GM18867 (cell line): Measurements from ENCODE around the gene KIF5C.

Source experiments
- ATAC-seq: cut with Tn5 transposase; IDR thresholded peaks from one replicate; pipeline ENCODE4 v1.9.1; 2021; ENCODE audit warnings: mild to moderate bottlenecking, moderate library complexity; ENCODE audit not compliant: unreplicated experiment

KIF5C gene

DNA sequence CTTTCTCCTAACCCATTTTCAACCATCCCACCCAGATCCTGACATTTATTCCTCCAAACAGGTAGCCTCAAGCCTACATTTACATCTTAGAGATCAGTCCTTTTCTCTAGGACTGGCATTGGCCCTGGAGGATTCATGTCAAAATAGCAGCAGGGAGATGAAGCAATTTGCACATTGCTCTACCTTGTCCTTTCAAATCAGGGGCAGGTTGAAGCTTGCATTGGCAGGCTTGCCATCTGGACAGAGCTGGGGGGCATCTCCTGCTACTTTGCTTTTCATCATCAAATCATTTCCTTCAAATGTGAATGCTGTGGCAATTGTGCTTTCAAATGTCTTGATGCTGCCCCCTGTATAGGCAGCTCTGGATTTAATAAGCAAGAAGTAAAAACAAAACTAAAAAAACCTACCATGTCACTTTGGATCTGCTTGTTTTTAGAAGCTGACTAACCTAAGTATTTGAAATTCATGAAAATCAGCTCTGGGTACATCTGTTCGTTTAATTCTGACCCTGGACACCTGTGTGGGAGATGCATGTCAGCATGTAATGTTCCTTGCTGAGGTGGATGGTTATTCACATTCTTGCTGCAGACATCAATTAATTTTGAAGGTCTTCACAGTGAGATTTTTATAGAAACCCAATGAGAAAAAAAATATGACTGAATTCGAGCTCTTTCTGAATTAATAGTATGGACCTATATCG, 47.9 kb downstream of the KIF5C start:
- ATAC-seq = no peak

- ATAC-seq = no peak
Observed at GRCh38 chr2:148924514-148925178, 49.6 kb downstream of the KIF5C start.

- ATAC-seq = peak; percentile 93
Observed at GRCh38 chr2:148926291-148926961, 51.4 kb downstream of the KIF5C start.

GRCh38 chr2:148926981-148927401, 52.0 kb downstream of the KIF5C start:
- ATAC-seq = peak; percentile 70

- no peak for ATAC-seq
Observed at GRCh38 chr2:148928395-148928794, 53.4 kb downstream of the KIF5C start.

DNA sequence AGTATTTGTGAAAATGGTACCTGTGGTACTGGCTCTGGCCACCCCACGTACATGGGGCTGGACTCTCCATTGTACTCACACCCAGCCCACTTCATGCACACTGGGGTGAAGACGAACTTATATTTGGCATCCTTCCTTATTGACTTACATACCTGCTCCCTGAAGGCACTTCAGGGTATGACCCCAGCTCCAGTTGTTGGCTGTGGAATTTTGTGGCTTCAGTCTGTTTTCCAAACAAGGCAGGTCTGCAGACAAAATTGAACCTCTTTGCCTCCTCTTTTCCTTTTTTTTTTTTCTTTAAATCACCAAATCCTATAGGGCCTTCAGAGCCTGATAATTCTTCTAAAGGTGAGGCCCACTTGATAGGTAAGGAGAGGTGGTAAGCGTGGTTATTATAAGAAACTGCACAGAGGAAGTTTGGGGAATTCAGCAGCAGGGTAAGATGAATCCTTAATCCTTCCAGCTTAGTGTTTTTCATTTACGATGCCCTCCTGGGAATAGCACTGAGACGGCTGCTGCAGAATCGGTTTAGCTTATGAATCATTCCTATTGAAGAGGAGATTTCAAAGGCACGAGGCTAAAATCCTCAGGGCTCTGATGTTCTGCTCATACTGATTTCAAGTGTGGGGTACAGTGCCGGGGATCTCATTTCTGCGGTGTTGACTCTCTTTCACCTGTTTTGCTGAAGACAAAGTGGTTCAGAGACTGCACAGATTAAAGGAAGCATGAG, 55.2 kb downstream of the KIF5C start:
- ATAC-seq = no peak

DNA sequence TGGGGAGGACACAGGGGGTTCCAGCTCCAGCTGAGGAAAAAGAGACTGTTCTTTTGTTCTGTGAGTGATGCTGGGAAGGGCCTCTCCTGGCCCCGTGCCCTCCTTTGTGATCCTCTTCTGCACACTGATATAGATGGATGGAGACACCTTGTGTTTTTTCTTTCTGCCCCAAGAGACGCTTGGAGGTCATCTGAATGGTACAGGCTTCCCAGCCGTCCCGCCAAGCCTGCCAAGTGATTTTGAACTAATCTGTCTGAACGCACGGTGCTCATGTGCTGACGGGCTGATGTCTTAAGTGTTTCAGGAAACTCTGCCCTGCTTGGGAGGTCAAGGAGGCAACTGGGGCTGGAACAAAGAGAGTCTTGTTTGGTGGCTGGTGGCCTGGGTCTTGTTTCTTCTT, 57.5 kb downstream of the KIF5C start:
- no peak for ATAC-seq

DNA sequence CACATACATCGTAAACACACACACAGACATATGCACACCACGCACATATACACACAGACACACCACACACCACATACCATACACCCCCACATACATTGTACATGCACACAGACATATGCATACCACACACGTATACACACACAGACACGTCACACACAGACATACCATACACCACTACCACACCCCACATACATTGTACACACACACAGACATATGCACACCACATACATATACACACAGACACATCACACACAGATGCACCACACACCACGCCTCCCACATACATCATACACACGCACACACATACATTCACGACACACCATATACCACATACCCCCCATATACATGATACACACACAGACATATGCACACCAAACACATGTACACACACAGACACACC, 58.4 kb downstream of the KIF5C start:
- no peak for ATAC-seq

DNA sequence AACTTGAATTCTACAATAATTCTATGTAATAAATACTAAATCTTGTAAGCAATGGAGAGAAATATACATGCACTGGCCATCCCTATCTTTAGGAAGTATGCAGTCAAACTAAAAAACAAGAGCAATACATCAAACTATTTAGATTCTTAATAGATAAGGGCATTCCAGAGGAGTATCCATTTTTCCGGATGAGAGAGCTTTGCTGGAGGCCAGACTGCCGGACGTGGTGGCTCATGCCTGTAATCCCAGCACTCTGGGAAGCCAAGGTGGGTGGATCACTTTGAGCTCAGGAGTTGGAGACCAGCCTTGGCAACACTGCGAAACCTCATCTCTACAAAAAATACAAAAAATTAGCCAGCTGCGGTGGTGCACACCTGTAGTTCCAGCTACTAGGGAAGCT, 60.8 kb downstream of the KIF5C start:
- no peak for ATAC-seq

DNA sequence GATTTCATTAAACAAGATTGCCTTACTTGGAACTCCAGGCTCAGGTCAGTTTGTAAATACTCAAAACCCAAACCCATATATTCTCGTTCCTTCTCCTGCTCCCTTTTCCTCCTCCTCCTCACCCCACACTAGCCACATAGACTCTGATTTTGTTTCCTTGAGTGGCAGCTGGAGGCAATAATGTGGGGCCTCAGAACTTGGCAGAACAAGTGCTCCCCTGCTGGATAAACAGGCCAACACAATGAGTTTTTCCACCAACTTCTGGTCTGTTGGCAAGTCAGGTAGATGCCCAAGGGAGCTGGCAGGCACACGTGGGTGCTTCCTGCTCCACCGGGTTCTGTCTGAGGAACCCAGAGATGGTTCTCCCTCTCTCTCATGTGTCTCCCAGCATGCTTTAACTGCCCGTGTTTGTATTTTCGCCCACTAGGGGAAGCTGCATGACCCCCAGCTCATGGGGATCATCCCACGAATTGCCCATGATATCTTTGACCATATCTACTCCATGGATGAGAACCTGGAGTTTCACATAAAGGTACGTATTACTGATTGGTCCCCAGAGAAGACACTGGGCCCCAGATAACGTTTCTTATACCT, 61.9 kb downstream of the KIF5C start:
- ATAC-seq = no peak

GRCh38 chr2:148939271-148939670, 64.2 kb downstream of the KIF5C start:
- no peak for ATAC-seq

- ATAC-seq = no peak
Observed at GRCh38 chr2:148943097-148943496, 68.1 kb downstream of the KIF5C start.

DNA sequence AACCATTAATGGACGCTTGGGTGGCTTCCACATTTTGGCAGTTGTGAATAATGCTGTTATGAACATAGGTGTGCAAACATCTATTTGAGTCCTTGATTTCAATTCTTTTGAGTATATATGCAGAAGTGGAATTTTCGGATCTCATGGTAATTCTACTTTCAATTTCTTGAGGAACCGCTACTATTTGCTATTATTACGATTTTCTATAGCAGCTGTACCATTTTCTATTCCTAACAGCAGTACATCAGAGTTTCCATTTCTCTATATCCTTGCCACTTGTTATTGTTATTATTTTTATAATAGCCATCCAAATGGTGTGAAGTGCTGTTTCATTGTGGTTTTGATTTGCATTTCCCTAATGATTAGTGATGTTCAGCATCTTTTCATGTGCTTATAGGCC, 69.5 kb downstream of the KIF5C start:
- ATAC-seq = peak; percentile 61

- ATAC-seq = no peak
Observed at GRCh38 chr2:148947299-148947698, 72.3 kb downstream of the KIF5C start.

DNA sequence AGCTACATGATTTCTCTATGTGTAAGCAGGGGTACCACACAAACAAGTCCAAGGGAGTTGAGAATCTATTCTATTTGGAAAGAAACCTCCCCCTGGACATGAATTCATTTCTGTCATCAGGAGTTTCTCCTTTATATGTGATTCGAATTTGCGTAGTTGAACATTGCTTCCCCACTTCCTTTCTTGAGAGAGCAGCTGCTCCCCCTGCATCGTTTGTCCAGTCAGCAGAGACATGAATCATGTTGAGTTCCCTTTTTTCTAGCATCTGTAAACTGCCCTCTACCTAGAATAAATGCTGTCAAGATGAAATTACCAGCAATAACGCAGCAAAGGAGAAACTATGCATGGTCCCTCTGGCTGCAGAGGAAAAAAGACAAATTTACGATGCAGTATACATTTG, 73.8 kb downstream of the KIF5C start:
- ATAC-seq = no peak

GRCh38 chr2:148949348-148949747, 74.3 kb downstream of the KIF5C start:
- no peak for ATAC-seq

- no peak for ATAC-seq
Observed at GRCh38 chr2:148952621-148953020, 77.6 kb downstream of the KIF5C start.

GRCh38 chr2:148953426-148953825, 78.4 kb downstream of the KIF5C start:
- ATAC-seq = no peak

DNA sequence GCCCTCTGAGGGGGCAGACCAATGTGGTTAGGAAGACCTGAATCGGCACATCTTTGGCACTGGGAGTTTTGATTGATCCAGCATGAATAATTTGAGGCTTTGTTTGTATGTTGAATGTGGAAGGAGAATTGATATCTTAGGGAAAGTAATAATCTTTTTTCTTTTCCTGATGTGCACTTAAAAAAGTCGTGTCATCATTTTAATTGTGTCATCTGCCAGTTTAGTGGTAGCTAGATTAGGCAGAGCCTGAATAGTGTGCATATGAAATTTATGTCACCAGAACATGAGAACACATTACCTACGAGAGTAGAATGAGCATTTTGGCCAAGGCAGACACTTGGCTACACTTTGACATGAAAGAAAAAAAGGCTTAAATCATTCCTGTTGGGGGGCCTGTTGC, 79.5 kb downstream of the KIF5C start:
- ATAC-seq = no peak

DNA sequence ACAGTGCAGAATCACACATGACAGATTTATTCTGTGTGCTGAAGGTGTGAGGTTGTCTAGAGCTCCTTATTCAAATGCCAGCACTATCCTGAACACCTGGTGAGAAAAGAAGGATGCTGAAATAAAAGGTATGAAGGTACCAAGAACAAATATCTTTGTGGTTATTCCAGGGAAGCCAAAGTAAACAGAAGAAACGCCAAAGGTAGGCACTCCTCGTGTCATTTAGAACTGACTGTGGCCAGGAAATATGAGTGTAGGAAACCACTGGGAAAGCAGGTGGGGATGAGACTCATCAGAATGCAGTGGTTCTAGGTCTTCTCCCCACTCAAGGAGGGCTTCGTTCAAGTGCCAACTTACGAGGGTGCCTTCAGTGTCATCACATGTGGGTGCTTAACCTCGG, 80.8 kb downstream of the KIF5C start:
- ATAC-seq = no peak

DNA sequence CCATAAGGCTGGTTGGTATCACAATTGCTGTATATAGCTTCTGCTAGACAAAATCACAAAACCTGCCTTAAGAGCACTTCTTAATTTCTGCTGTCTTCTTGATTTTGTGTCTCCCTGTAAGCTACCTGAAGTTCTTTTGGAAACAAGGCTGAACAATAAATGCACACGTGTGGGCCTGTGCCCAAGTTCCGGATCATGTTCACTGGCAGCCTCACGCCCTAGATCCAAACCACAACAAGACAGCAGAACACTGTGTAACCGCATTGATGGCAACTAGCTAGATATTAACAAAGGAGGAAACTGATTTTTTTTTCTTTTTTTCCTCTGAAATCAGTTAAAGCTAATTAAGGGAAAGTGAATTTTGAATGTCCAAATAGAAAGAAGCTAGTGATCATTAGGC, 82.0 kb downstream of the KIF5C start:
- ATAC-seq = no peak
